ENCODE measurements around the gene C11orf42.

Gene C11orf42

GRCh38 chr11:6232899-6233298 lies 27.5 kb downstream of the C11orf42 start:
- DNase-seq (ENCODE audit: low read depth), result no peak
- TF ChIP-seq CTCF (conservative IDR thresholded peaks at IDR 0.05; ENCODE audit: low read length), result no peak
- peak overlapping the region; percentile 6 for H3K4me3 ChIP-seq (ENCODE audit: low read length)

GRCh38 chr11:6233984-6234386 lies 28.6 kb downstream of the C11orf42 start:
- peak overlapping the region; percentile 99 for H3K4me3 ChIP-seq (ENCODE audit: low read length)
- TF ChIP-seq CTCF (conservative IDR thresholded peaks at IDR 0.05; ENCODE audit: low read length), result no peak
- no peak for DNase-seq (ENCODE audit: low read depth)

GRCh38 chr11:6234387-6235107 lies 29.2 kb downstream of the C11orf42 start, which contains the start of gene FHIP1B:
Gene FHIP1B (minus strand): TSS chr11:6234636. CDS start chr11:6224516, 10,120 bp downstream.
- TF ChIP-seq CTCF (conservative IDR thresholded peaks at IDR 0.05; ENCODE audit: low read length), result no peak
- H3K4me3 ChIP-seq (ENCODE audit: low read length), result peak within 1 kb of the TSS; percentile 99

GRCh38 chr11:6237266-6237665 lies 31.9 kb downstream of the C11orf42 start:
- H3K4me3 ChIP-seq (ENCODE audit: low read length), result no peak overlapping the region
- no peak for DNase-seq (ENCODE audit: low read depth)
- no peak for TF ChIP-seq CTCF (conservative IDR thresholded peaks at IDR 0.05; ENCODE audit: low read length)

More at GRCh38 chr11:6234387-6235107, 29.2 kb downstream of the C11orf42 start, which contains the start of gene FHIP1B:
- DNase-seq (ENCODE audit: low read depth), result peak; percentile 100

GRCh38 chr11:6237761-6238302 lies 32.5 kb downstream of the C11orf42 start:
- H3K4me3 ChIP-seq (ENCODE audit: low read length), result no peak overlapping the region
- no peak for TF ChIP-seq CTCF (conservative IDR thresholded peaks at IDR 0.05; ENCODE audit: low read length)

GRCh38 chr11:6238902-6239301 lies 33.5 kb downstream of the C11orf42 start, which contains the start of gene CNGA4:
Gene CNGA4 (plus strand): TSS chr11:6239089. CDS start chr11:6239207, 118 bp downstream.
- DNase-seq (ENCODE audit: low read depth), result no peak
- H3K4me3 ChIP-seq (ENCODE audit: low read length), result no peak within 1 kb of the TSS
- no peak for TF ChIP-seq CTCF (conservative IDR thresholded peaks at IDR 0.05; ENCODE audit: low read length)

More at GRCh38 chr11:6237761-6238302, 32.5 kb downstream of the C11orf42 start:
- no peak for DNase-seq (ENCODE audit: low read depth)

GRCh38 chr11:6240139-6240538 lies 34.8 kb downstream of the C11orf42 start:
- no peak for DNase-seq (ENCODE audit: low read depth)
- no peak overlapping the region for H3K4me3 ChIP-seq (ENCODE audit: low read length)
- no peak for TF ChIP-seq CTCF (conservative IDR thresholded peaks at IDR 0.05; ENCODE audit: low read length)
